ENCODE results near the gene CHRDL2.

DNA sequence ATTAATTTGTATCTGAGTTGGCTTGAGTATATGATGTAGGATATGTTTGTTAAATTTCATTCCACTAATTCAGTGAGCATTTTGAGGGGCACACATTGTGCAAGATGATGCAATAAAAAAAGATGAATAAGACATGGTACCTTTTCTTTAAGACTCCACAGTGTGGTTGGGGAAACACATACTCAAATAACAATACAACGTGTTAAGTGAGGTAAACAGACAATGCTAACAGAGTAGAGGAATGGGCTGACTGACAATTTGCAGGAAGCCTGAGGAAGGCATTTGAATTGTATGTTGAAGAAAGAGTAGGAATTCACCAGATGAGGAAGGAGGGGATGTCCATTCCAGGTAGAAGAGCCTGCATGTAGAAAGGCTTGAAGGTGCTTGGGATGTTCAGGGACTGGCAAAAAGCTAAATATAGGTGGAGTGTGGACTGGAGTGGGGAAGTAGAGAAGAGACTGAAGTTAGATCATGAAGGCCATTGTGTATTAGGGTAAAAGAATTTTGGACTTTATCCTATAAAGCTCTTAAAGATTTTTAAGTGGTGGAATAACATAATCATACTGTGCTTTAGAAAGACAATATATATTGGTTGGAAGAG is 24.3 kb upstream of the CHRDL2 start:
- TF ChIP-seq TARDBP (IDR thresholded peaks at IDR 0.05) (no peak), ARNT (IDR thresholded peaks at IDR 0.05) (no peak), BHLHE40 (IDR thresholded peaks at IDR 0.05; ENCODE audit: borderline replicate concordance) (no peak), L3MBTL2 (conservative IDR thresholded peaks at IDR 0.05) (no peak), SP1 (IDR thresholded peaks at IDR 0.05) (no peak), FOXM1 (IDR thresholded peaks at IDR 0.05; ENCODE audit: borderline replicate concordance) (no peak), ELF4 (IDR thresholded peaks at IDR 0.05) (no peak)
- TF ChIP-seq, protein P1, sequence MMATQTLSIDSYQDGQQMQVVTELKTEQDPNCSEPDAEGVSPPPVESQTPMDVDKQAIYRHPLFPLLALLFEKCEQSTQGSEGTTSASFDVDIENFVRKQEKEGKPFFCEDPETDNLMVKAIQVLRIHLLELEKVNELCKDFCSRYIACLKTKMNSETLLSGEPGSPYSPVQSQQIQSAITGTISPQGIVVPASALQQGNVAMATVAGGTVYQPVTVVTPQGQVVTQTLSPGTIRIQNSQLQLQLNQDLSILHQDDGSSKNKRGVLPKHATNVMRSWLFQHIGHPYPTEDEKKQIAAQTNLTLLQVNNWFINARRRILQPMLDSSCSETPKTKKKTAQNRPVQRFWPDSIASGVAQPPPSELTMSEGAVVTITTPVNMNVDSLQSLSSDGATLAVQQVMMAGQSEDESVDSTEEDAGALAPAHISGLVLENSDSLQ (IDR thresholded peaks at IDR 0.05): no peak
